ENCODE data around the gene TUBA3E. TPM values are rescaled to one million over a fixed set of nuclear protein-coding genes. Genes with fewer than 3 reads are reported as not detected.

TUBA3E gene
- total and polyA plus RNA-seq, 2 of the 13 experiments (the other 11 are each of a cell fraction or from before 2014, with no cell fraction given), result not detected

DNA sequence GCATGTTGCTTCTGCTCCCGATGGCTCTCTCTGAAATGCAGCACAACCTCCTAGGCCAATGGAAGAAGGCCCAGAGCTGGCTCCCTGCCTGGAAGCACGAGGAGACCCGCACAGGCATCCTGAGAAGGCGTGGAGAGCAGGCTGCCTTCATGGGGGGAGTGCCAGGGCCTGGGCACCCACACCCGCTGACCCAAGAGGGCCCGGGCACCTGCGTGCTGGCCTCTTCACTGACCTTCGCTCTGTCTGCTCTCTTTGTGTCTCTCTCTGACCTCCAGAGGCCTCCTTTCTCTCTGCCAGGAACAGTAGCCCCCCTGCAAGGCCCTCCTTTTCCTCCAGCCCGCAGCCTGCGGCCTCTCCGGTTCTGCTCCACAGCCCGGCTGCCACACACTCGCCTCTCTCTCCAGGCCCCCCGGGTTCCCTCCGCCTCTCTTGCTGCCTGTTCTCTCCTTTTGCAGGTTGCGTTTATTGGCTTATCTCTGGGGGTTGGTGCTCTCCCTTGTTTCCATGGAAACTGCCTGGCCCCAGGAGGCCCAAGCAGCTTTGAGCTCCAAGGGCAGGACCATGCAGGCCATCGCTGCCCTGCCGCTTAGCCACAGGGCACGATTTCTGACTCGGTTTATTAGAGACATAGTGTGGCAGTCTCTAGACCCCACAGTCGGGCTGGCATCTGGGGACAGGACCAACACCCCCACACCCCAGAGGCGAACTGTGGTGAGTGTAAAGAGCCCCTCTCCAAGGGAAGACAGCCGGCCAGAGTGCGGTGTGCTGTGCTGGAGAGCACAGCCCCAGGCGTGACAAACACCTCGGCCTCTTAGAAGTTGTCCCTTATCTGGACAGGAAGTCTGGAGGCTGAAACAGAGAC, 14.5 kb downstream of the TUBA3E start (continued):
- no peak for TF ChIP-seq PTBP1 (IDR thresholded peaks at IDR 0.05; ENCODE audit: low read depth, low read length, poor library complexity, severe bottlenecking)
- no peak for TF ChIP-seq ZNF138 (CRISPR knock-in tag; IDR thresholded peaks at IDR 0.05; ENCODE audit: low read depth)
- TF ChIP-seq, protein P1, sequence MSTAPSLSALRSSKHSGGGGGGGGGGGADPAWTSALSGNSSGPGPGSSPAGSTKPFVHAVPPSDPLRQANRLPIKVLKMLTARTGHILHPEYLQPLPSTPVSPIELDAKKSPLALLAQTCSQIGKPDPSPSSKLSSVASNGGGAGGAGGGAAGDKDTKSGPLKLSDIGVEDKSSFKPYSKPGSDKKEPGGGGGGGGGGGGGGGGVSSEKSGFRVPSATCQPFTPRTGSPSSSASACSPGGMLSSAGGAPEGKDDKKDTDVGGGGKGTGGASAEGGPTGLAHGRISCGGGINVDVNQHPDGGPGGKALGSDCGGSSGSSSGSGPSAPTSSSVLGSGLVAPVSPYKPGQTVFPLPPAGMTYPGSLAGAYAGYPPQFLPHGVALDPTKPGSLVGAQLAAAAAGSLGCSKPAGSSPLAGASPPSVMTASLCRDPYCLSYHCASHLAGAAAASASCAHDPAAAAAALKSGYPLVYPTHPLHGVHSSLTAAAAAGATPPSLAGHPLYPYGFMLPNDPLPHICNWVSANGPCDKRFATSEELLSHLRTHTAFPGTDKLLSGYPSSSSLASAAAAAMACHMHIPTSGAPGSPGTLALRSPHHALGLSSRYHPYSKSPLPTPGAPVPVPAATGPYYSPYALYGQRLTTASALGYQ (CRISPR knock-in tag; IDR thresholded peaks at IDR 0.05), result no peak
- TF ChIP-seq POLR2AphosphoS2 (IDR thresholded peaks at IDR 0.05; ENCODE audit: low read depth, low read length), result no peak
- TF ChIP-seq ZNF441 (CRISPR knock-in tag; IDR thresholded peaks at IDR 0.05; ENCODE audit: borderline replicate concordance), result no peak
- no peak for TF ChIP-seq SMARCE1 (IDR thresholded peaks at IDR 0.05; ENCODE audit: borderline replicate concordance)
- TF ChIP-seq ZNF232 (CRISPR knock-in tag; IDR thresholded peaks at IDR 0.05; ENCODE audit: borderline replicate concordance), result no peak
- no peak for TF ChIP-seq MIER3 (CRISPR knock-in tag; IDR thresholded peaks at IDR 0.05; ENCODE audit: borderline replicate concordance)
- 0 out of 2 replicates have a peak, but pooled peaks have one; percentile 35 for TF ChIP-seq ZNF292 (CRISPR knock-in tag; IDR thresholded peaks at IDR 0.05; ENCODE audit: borderline replicate concordance, low read depth)
- TF ChIP-seq HNRNPL (IDR thresholded peaks at IDR 0.05; ENCODE audit: low read depth, low read length), result peak; percentile 87
- TF ChIP-seq NFIC (IDR thresholded peaks at IDR 0.05; ENCODE audit: low read length), result no peak
- TF ChIP-seq KMT2A (CRISPR knock-in tag; IDR thresholded peaks at IDR 0.05), result 0 out of 2 replicates have a peak, but pooled peaks have one; percentile 20
- no peak for TF ChIP-seq HNRNPLL (IDR thresholded peaks at IDR 0.05; ENCODE audit: low read depth, low read length, poor library complexity, severe bottlenecking)
- TF ChIP-seq ZNF670 (CRISPR knock-in tag; IDR thresholded peaks at IDR 0.05; ENCODE audit: borderline replicate concordance), result no peak
- TF ChIP-seq, protein P2, sequence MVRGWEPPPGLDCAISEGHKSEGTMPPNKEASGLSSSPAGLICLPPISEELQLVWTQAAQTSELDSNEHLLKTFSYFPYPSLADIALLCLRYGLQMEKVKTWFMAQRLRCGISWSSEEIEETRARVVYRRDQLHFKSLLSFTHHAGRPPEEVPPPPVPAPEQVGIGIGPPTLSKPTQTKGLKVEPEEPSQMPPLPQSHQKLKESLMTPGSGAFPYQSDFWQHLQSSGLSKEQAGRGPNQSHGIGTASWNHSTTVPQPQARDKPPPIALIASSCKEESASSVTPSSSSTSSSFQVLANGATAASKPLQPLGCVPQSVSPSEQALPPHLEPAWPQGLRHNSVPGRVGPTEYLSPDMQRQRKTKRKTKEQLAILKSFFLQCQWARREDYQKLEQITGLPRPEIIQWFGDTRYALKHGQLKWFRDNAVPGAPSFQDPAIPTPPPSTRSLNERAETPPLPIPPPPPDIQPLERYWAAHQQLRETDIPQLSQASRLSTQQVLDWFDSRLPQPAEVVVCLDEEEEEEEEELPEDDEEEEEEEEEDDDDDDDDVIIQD (CRISPR knock-in tag; IDR thresholded peaks at IDR 0.05; ENCODE audit: low read depth), result no peak
- TF ChIP-seq, protein P3, sequence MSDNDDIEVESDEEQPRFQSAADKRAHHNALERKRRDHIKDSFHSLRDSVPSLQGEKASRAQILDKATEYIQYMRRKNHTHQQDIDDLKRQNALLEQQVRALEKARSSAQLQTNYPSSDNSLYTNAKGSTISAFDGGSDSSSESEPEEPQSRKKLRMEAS (IDR thresholded peaks at IDR 0.05), result 0 out of 2 replicates have a peak, but pooled peaks have one; percentile 4
- TF ChIP-seq PHF8 (CRISPR knock-in tag; IDR thresholded peaks at IDR 0.05), result peak; percentile 20; the same call in 1 of the 2 replicates
- TF ChIP-seq ZBTB20 (CRISPR knock-in tag; IDR thresholded peaks at IDR 0.05; ENCODE audit: borderline replicate concordance, low read depth), result no peak
- no peak for TF ChIP-seq FOXM1 (CRISPR knock-in tag; IDR thresholded peaks at IDR 0.05)
- TF ChIP-seq ZNF616 (CRISPR knock-in tag; IDR thresholded peaks at IDR 0.05; ENCODE audit: low read depth), result 0 out of 2 replicates have a peak, but pooled peaks have one; percentile 39
- TF ChIP-seq, protein P4, sequence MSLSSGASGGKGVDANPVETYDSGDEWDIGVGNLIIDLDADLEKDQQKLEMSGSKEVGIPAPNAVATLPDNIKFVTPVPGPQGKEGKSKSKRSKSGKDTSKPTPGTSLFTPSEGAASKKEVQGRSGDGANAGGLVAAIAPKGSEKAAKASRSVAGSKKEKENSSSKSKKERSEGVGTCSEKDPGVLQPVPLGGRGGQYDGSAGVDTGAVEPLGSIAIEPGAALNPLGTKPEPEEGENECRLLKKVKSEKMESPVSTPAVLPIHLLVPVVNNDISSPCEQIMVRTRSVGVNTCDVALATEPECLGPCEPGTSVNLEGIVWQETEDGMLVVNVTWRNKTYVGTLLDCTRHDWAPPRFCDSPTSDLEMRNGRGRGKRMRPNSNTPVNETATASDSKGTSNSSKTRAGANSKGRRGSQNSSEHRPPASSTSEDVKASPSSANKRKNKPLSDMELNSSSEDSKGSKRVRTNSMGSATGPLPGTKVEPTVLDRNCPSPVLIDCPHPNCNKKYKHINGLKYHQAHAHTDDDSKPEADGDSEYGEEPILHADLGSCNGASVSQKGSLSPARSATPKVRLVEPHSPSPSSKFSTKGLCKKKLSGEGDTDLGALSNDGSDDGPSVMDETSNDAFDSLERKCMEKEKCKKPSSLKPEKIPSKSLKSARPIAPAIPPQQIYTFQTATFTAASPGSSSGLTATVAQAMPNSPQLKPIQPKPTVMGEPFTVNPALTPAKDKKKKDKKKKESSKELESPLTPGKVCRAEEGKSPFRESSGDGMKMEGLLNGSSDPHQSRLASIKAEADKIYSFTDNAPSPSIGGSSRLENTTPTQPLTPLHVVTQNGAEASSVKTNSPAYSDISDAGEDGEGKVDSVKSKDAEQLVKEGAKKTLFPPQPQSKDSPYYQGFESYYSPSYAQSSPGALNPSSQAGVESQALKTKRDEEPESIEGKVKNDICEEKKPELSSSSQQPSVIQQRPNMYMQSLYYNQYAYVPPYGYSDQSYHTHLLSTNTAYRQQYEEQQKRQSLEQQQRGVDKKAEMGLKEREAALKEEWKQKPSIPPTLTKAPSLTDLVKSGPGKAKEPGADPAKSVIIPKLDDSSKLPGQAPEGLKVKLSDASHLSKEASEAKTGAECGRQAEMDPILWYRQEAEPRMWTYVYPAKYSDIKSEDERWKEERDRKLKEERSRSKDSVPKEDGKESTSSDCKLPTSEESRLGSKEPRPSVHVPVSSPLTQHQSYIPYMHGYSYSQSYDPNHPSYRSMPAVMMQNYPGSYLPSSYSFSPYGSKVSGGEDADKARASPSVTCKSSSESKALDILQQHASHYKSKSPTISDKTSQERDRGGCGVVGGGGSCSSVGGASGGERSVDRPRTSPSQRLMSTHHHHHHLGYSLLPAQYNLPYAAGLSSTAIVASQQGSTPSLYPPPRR (CRISPR knock-in tag; IDR thresholded peaks at IDR 0.05; ENCODE audit: borderline replicate concordance), result no peak

Data from HepG2 (cell line).